GM23338 (cell line): Measurements from ENCODE around the gene NPHP4. TPM values are rescaled to one million over a fixed set of nuclear protein-coding genes. Genes with fewer than 3 reads are reported as not detected.

ENCODE experiments used
- ATAC-seq: fragments of 200-7000 bp; cut with Tn5 transposase; 3 replicates; pipeline ENCODE4 v1.9.1; 2020
- DNase-seq: peaks from one replicate; pipeline ENCODE4 v3.0.0-alpha.2; 2015; ENCODE audit warnings: low spot score
- H2AFZ ChIP-seq: fragments of 200-600 bp; sonication (generic); 2 replicates; pipeline ENCODE4 v1.8.0; 2016; ENCODE audit warnings: antibody characterized with exemption, mild to moderate bottlenecking, moderate library complexity
- H3F3A ChIP-seq: fragments of 200-600 bp; sonication (generic); replicated peaks from 2 replicates; pipeline ENCODE4 v1.8.0; 2017; ENCODE audit warnings: antibody characterized with exemption, mixed run types, low read depth
- H3K27ac ChIP-seq: fragments of 200-600 bp; sonication (generic); 2 replicates; pipeline ENCODE4 v1.6.1; 2016; ENCODE audit warnings: low read depth
- H3K27me3 ChIP-seq: fragments of 200-600 bp; sonication (generic); 2 replicates; pipeline ENCODE4 v1.8.0; 2016; ENCODE audit warnings: mild to moderate bottlenecking, mixed run types, moderate library complexity; ENCODE audit not compliant: insufficient read depth
- H3K36me3 ChIP-seq: fragments of 200-600 bp; sonication (generic); 2 replicates; pipeline ENCODE4 v1.8.0; 2016; ENCODE audit warnings: mild to moderate bottlenecking; ENCODE audit not compliant: insufficient read depth
- H3K4me1 ChIP-seq: fragments of 200-600 bp; sonication (generic); 2 replicates; pipeline ENCODE4 v1.8.0; 2016; ENCODE audit warnings: mild to moderate bottlenecking, moderate library complexity; ENCODE audit not compliant: insufficient read depth
- H3K4me2 ChIP-seq: fragments of 200-600 bp; sonication (generic); 2 replicates; pipeline ENCODE4 v1.7.1; 2017; ENCODE audit warnings: mixed run types
- H3K4me3 ChIP-seq: fragments of 200-600 bp; sonication (generic); 2 replicates; pipeline ENCODE4 v1.6.1; 2016; ENCODE audit warnings: mixed run types
- H3K79me2 ChIP-seq: fragments of 200-600 bp; sonication (generic); replicated peaks from 2 replicates; pipeline ENCODE4 v1.8.0; 2017; ENCODE audit warnings: mild to moderate bottlenecking; ENCODE audit not compliant: insufficient read depth
- H3K9me2 ChIP-seq: fragments of 200-600 bp; sonication (generic); 2 replicates; pipeline ENCODE4 v1.8.0; 2017; ENCODE audit not compliant: insufficient read depth
- H4K20me1 ChIP-seq: fragments of 200-600 bp; sonication (generic); replicated peaks from 2 replicates; pipeline ENCODE4 v1.8.0; 2017; ENCODE audit warnings: mild to moderate bottlenecking; ENCODE audit not compliant: insufficient read depth
- H3K27ac Mint-ChIP-seq: 2 replicates; pipeline ENCODE4 v1.8.0; 2020; ENCODE audit warnings: inconsistent platforms, mild to moderate bottlenecking, moderate library complexity, mixed read lengths
- H3K27me3 Mint-ChIP-seq: 3 replicates; pipeline ENCODE4 v1.8.0; 2022; ENCODE audit warnings: low read depth, mild to moderate bottlenecking, moderate library complexity, mixed read lengths, inconsistent platforms; ENCODE audit not compliant: insufficient read depth, poor library complexity
- H3K36me3 Mint-ChIP-seq: 3 replicates; pipeline ENCODE4 v1.8.0; 2021; ENCODE audit warnings: low read depth, mild to moderate bottlenecking, inconsistent platforms, moderate library complexity, mixed read lengths
- H3K4me1 Mint-ChIP-seq: 3 replicates; pipeline ENCODE4 v1.8.0; 2020; ENCODE audit warnings: mild to moderate bottlenecking, inconsistent platforms, mixed read lengths
- H3K4me3 Mint-ChIP-seq: 3 replicates; pipeline ENCODE4 v1.8.0; 2021; ENCODE audit warnings: moderate library complexity, mild to moderate bottlenecking, inconsistent platforms, mixed read lengths
- H3K9me3 Mint-ChIP-seq: 3 replicates; pipeline ENCODE4 v1.8.0; 2020; ENCODE audit warnings: moderate library complexity, mild to moderate bottlenecking, inconsistent platforms, mixed read lengths
- CREB1 ChIP-seq: fragments of 250-450 bp; sonication (Bioruptor Pico); IDR thresholded peaks from 2 replicates; pipeline ENCODE4 v1.5.0; 2020; ENCODE audit warnings: low read depth, mild to moderate bottlenecking, moderate library complexity
- ETS1 ChIP-seq: IDR thresholded peaks from 2 replicates; pipeline ENCODE4 v1.6.1; 2016; ENCODE audit warnings: antibody characterized with exemption
- EZH2 ChIP-seq: fragments of 200-600 bp; sonication (generic); IDR thresholded peaks from one replicate; pipeline ENCODE4 v1.8.0; 2017; ENCODE audit warnings: antibody characterized with exemption, mild to moderate bottlenecking, low read depth; ENCODE audit not compliant: unreplicated experiment
- EZH2phosphoT487 ChIP-seq: fragments of 200-600 bp; sonication (generic); IDR thresholded peaks from one replicate; pipeline ENCODE4 v1.8.1; 2018; ENCODE audit warnings: antibody characterized with exemption; ENCODE audit not compliant: unreplicated experiment
- JUNB ChIP-seq: IDR thresholded peaks from one replicate; pipeline ENCODE4 v1.6.1; 2016; ENCODE audit warnings: antibody characterized with exemption; ENCODE audit not compliant: unreplicated experiment
- NANOG ChIP-seq: IDR thresholded peaks from 2 replicates; pipeline ENCODE4 v1.6.1; 2016; ENCODE audit warnings: antibody characterized with exemption, borderline replicate concordance
- POLR2AphosphoS5 ChIP-seq: IDR thresholded peaks from 2 replicates; pipeline ENCODE4 v1.6.1; 2016; ENCODE audit warnings: antibody characterized with exemption, low read depth
- STAT1 ChIP-seq: IDR thresholded peaks from one replicate; pipeline ENCODE4 v1.6.1; 2016; ENCODE audit warnings: antibody characterized with exemption; ENCODE audit not compliant: unreplicated experiment
- ZNF114 ChIP-seq: fragments of 250-450 bp; sonication (Bioruptor Pico); IDR thresholded peaks from 2 replicates; pipeline ENCODE4 v1.5.0; 2020; ENCODE audit warnings: mild to moderate bottlenecking, moderate library complexity
- ZNF331 ChIP-seq: fragments of 250-450 bp; sonication (Bioruptor Pico); IDR thresholded peaks from 2 replicates; pipeline ENCODE4 v1.5.0; 2020; ENCODE audit warnings: low read depth, mild to moderate bottlenecking, moderate library complexity
- polyA plus RNA-seq: library from polyadenylated mRNA; unstranded; fragments of >200 nt; fragmentation: Nextera tagmentation; extraction: Ambion mirVana; gene quantifications from 2 replicates; pipeline ENCODE4 v1.2.1, GENCODE V29; 2016
- total RNA-seq: library from RNA; depleted of rRNA; stranded (reverse); fragments of >200 nt; shearing (Covaris generic); gene quantifications from 2 replicates; pipeline ENCODE4 v1.2.3, GENCODE V29; 2014

Gene NPHP4
- total and polyA plus RNA-seq, 2 experiments from 2014 or later, result 2.5 to 12.4 TPM

- Mint-ChIP-seq H3K9me3 (peaks cover 12% of the 10 kb centered on the region; the same call in 2 of the 3 replicates), H3K4me1 (peaks cover 18% of the 10 kb centered on the region), H3K36me3 (peaks cover 22% of the 10 kb centered on the region), H3K4me3 (no peak overlapping the region), H3K27me3 (peaks cover 14% of the 10 kb centered on the region), H3K27ac (no peak overlapping the region)
- Histone ChIP-seq H3F3A (0 out of 2 replicates have a peak, but pooled peaks cover 4% of the 10 kb centered on the region), H3K4me1 (peaks cover 8% of the 10 kb centered on the region), H2AFZ (no peak overlapping the region), H3K4me3 (no peak overlapping the region), H3K36me3 (no peaks in the 10 kb centered on the region), H3K9me2 (no peaks in the 10 kb centered on the region), H3K27me3 (no peaks in the 10 kb centered on the region), H3K27ac (no peak overlapping the region), H3K4me2 (no peak overlapping the region), H3K79me2 (no peaks in the 10 kb centered on the region), H4K20me1 (no peaks in the 10 kb centered on the region)
- no peak for TF ChIP-seq ZNF331 (CRISPR knock-in tag)
- no peak for TF ChIP-seq POLR2AphosphoS5
- ATAC-seq (no peak), DNase-seq (no peak)
Measured at GRCh38 chr1:5982276-5982675, 9.9 kb downstream of the NPHP4 start.

GRCh38 chr1:5981009-5981380, 11.2 kb downstream of the NPHP4 start:
- peaks cover 28% of the 10 kb centered on the region for H3K36me3 Mint-ChIP-seq
- H3K4me3 ChIP-seq, result peak overlapping the region; percentile 46
- H3K27ac Mint-ChIP-seq, result no peak overlapping the region
- peaks cover 8% of the 10 kb centered on the region for H3K4me1 ChIP-seq
- ATAC-seq (peak; percentile 39), DNase-seq (no peak)
- H3K79me2 ChIP-seq, result no peaks in the 10 kb centered on the region
- peaks cover 17% of the 10 kb centered on the region; the same call in 2 of the 3 replicates for H3K9me3 Mint-ChIP-seq
- H3K36me3 ChIP-seq, result no peaks in the 10 kb centered on the region
- H3K4me1 Mint-ChIP-seq, result peaks cover 18% of the 10 kb centered on the region
- TF ChIP-seq ZNF114 (no peak), NANOG (no peak), EZH2phosphoT487 (no peak), JUNB (no peak), CREB1 (CRISPR knock-in tag) (no peak)
- peak overlapping the region; percentile 78 for H3K4me2 ChIP-seq
- peak overlapping the region; percentile 92 for H2AFZ ChIP-seq
- no peaks in the 10 kb centered on the region for H3K9me2 ChIP-seq
- no peaks in the 10 kb centered on the region for H3K27me3 ChIP-seq
- H3F3A ChIP-seq, result 0 out of 2 replicates have a peak, but pooled peaks cover 4% of the 10 kb centered on the region
- H3K27me3 Mint-ChIP-seq, result peaks cover 18% of the 10 kb centered on the region
- no peak overlapping the region; the same call in 1 of the 2 replicates for H3K27ac ChIP-seq
- peak overlapping the region; percentile 64 for H3K4me3 Mint-ChIP-seq
- no peaks in the 10 kb centered on the region for H4K20me1 ChIP-seq

GRCh38 chr1:5980314-5981008, 11.8 kb downstream of the NPHP4 start:
- H3K27me3 Mint-ChIP-seq, result peaks cover 18% of the 10 kb centered on the region
- Histone ChIP-seq H3K27ac (peak overlapping the region; percentile 76; the same call in 1 of the 2 replicates), H2AFZ (peak overlapping the region; percentile 92), H4K20me1 (no peaks in the 10 kb centered on the region), H3F3A (0 out of 2 replicates have a peak, but pooled peaks cover 4% of the 10 kb centered on the region), H3K9me2 (no peaks in the 10 kb centered on the region), H3K79me2 (no peaks in the 10 kb centered on the region), H3K4me1 (peaks cover 8% of the 10 kb centered on the region), H3K4me3 (peak overlapping the region; percentile 46), H3K4me2 (peak overlapping the region; percentile 78), H3K36me3 (no peaks in the 10 kb centered on the region), H3K27me3 (no peaks in the 10 kb centered on the region)
- H3K36me3 Mint-ChIP-seq, result peaks cover 28% of the 10 kb centered on the region
- DNase-seq (peak; percentile 96), ATAC-seq (peak; percentile 97)
- H3K9me3 Mint-ChIP-seq, result peaks cover 17% of the 10 kb centered on the region; the same call in 2 of the 3 replicates
- H3K27ac Mint-ChIP-seq, result peak overlapping the region; percentile 92
- peaks cover 18% of the 10 kb centered on the region for H3K4me1 Mint-ChIP-seq
- H3K4me3 Mint-ChIP-seq, result peak overlapping the region; percentile 64
- TF ChIP-seq EZH2, result no peak
- TF ChIP-seq STAT1, result no peak
- TF ChIP-seq CREB1 (CRISPR knock-in tag), result peak; percentile 55
- TF ChIP-seq ETS1, result no peak
- no peak for TF ChIP-seq JUNB
- no peak for TF ChIP-seq ZNF331 (CRISPR knock-in tag)
- peak; percentile 39; the same call in 1 of the 2 replicates for TF ChIP-seq POLR2AphosphoS5
